ENCODE data around the gene HHATL.

The HHATL gene

GRCh38 chr3:42652611-42653302 lies 49.8 kb downstream of the HHATL start:
- DNase-seq (ENCODE audit: low spot score), result no peak

GRCh38 chr3:42652251-42652610 lies 50.4 kb downstream of the HHATL start:
- no peak for DNase-seq (ENCODE audit: low spot score)

GRCh38 chr3:42651248-42652091 lies 51.1 kb downstream of the HHATL start:
- DNase-seq (ENCODE audit: low spot score), result no peak

GRCh38 chr3:42649783-42650182 lies 52.8 kb downstream of the HHATL start:
- DNase-seq (ENCODE audit: low spot score), result no peak

- DNase-seq (ENCODE audit: low spot score), result no peak
These were observed 53.6 kb downstream of the HHATL start for GRCh38 chr3:42649006-42649405.

GRCh38 chr3:42647821-42648459 lies 54.7 kb downstream of the HHATL start:
- DNase-seq (ENCODE audit: low spot score), result no peak
